KBM-7 (cell line): Measurements from ENCODE around the gene OPRM1.

Source experiments
- DNase-seq: peaks from one replicate; pipeline ENCODE4 v3.0.0-alpha.2; 2015
- in situ Hi-C: fragments of 300-500 bp; cut with MboI; formaldehyde crosslinking; loops from 2 replicates; pipeline ENCODE4 v1.14.3; 2020; ENCODE audit warnings: low sequenced_read_pairs, low pct_unique_long_range_greater_than_20kb, mixed read lengths

The OPRM1 gene

GRCh38 chr6:154039231-154039842 is at the start of gene OPRM1:
OPRM1 (plus strand) TSS chr6:154039240; CDS start chr6:154039545, 305 bp downstream.
- in situ Hi-C loops, result no loop called here
- peak; percentile 4 for DNase-seq

GRCh38 chr6:153989989-153990388 is 49.1 kb upstream of the OPRM1 start:
- in situ Hi-C loops, result no loop called here
- DNase-seq, result no peak

DNA sequence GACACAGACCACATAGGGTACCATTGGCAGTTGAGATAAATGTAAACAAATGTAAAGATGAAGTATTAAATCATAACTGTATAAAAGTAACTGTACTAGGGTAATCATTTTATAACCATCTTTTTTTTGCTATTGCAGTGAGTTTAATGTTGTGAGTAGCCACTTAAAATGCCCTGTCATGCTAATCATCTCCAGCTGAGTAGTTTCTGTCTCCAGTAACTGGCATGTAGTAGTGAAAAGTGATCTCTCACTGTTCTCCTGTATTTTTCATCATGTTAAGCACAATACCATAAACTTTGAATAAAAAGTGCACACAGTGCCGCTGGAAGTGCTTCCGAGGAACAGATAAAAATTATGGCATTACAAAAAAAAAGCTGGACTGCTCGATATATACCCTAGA is 45.0 kb upstream of the OPRM1 start:
- DNase-seq, result no peak
- in situ Hi-C loops, result no loop called here

GRCh38 chr6:153994811-153995210 is 44.2 kb upstream of the OPRM1 start:
- in situ Hi-C loops, result no loop called here

DNA sequence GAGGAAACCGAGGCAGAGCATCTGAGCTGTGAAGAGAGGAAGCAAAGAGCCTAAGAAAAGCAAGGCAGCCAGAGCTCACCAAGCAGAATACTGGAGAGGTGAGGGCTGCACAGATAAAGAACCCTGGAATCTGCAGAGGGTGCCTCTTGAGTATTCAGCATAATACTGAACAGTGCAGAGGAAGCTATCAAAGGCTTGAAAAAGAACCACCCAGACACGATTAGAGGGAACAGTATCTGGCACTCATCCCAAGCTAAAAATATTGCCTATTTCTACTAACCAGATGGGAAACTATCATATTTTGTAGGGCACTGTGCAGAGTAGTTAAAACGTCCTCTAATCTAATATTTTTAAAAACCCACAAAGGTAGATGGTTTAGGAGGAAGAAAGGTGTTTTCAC is 41.8 kb upstream of the OPRM1 start:
- in situ Hi-C loops, result no loop called here
- DNase-seq, result no peak

More at GRCh38 chr6:153994811-153995210, 44.2 kb upstream of the OPRM1 start:
- no peak for DNase-seq

GRCh38 chr6:154001494-154002285 is 37.4 kb upstream of the OPRM1 start:
- no peak for DNase-seq
- in situ Hi-C loops, result no loop called here

DNA sequence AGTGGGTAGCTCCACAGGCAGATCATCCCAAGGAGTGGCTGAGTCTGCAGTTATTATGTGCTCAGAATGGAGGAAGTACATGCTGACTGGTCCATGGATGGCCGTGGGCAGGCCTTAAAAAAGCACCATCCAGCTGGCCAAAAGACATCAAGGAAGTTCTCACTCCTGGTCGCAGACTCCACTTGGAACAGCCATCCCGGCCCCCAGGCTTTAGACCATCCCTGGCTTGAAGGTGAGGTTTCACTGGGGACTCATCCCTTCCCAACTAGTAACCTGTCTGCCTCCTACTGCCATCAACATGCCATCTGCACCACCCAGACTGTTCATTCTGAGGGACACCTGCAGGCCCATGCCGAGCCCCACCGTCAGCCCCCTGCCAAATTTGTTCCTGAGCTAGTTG is 36.1 kb upstream of the OPRM1 start:
- in situ Hi-C loops, result no loop called here
- DNase-seq, result no peak

DNA sequence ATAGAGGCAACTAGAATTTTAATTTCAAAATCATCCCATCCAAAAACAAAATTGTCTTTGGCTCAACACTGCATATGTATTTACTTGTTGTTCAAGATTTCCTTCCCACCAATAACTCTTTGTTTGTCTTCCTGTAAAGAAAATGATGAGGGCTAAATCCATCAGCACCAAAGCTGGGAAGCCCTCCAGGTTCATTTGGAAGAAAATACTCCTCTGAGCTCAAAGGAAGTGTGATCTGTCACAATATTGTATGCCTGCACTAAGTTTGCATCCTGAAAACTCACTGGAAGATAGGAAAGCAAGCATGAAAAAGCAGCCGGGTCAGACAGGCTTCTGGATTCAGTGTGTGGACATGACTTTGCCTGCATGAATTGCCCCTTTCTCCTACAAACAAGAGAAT is 28.7 kb upstream of the OPRM1 start:
- DNase-seq, result no peak
- in situ Hi-C loops, result no loop called here

GRCh38 chr6:154012852-154013251 is 26.2 kb upstream of the OPRM1 start:
- in situ Hi-C loops, result no loop called here
- DNase-seq, result peak; percentile 7

GRCh38 chr6:154017786-154018185 is 21.3 kb upstream of the OPRM1 start:
- no peak for DNase-seq
- in situ Hi-C loops, result no loop called here

DNA sequence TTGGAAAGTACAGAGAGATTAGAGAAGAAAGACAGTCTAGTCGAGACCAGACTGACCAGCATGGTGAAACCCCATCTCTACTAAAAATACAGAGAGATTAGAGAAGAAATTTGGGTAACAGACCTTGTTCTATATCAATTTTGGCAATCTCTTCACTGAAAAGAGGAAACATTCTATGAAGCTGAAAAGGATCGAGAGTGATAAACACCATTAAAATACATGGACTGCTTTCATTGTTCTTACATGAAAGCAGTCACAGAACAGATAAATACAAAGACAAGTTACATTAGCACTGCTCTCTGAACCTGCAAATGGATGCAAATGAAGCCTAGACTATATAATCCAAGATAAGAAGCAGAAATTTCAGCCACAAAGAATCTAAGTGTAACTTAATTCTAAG is 8.4 kb upstream of the OPRM1 start:
- in situ Hi-C loops, result no loop called here

DNA sequence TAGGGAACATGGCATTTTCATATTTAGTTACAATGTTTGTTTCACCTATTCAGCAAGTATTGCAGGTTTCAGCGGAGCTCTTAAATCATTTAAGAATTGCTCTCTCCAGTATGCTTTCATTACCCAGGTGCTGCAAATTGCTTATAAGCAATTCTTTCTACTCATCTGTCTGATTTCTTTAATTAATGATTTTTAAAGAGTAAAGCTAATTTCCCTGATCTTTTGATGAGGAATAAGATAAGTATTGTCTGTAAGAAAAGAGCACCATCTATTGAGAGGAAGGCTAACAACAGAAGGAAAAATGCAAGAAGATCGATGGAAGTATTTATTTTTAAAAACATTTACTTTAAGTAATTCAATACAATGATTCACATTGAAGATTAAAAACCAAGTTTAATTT is 2.0 kb downstream of the OPRM1 start:
- in situ Hi-C loops, result no loop called here
- no peak for DNase-seq

More for the DNA sequence above, 8.4 kb upstream of the OPRM1 start:
- DNase-seq, result no peak

DNA sequence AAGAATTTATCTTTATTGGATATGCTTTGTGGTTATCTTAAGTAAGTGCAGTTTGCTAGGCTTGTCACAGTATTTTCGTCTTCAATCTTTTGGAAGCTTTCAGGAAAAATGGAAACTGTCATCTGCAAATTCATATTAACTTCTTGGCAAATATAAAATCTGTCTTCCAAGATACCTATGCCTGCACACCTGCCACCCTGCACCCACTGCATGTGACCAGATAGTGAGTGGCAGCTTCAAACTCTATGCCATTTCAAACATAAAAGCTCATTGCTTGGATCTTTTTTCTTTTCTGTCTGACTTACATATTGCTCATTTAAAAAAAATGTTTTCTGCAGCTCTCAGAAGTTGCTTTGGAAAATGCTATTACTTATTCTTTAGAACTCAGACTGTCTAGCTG is 14.1 kb downstream of the OPRM1 start:
- in situ Hi-C loops, result no loop called here
- no peak for DNase-seq

DNA sequence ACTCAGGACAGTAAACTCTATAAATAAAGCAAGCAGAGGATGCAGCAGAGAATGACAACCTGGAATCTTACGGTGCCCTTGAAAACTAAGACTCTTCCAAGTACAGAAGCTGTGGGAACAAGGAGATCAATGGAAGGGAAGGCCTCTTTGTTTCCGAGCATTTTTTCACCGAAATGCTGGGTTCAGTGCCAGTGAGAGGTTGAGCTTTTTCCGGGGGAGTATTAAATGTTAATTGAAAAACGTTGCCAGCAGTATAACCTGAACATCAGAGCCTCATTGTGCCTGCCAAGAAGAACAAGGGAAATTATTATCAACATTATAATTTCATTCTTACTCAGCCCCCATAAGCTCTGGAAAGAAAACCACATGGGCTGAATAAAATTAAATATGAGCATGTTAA is 17.5 kb downstream of the OPRM1 start:
- in situ Hi-C loops, result no loop called here
- DNase-seq, result no peak

DNA sequence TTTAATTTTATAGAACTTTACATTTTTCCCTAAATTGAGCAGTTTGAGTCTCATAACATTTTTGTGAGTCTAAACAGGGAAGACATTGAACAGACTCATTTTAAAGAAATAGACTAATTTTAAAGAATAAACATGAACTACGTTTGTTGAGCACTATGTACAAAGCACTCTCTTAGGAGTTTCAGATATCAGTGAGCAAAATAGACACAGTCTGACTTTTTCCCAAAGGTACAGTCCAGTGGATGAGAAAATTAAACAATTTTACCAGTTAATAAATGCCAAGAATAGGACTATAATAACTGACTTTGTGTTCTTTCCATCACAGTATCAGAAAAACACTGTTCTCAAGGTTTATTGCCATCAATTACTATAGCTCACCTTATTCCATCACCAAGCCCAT is 18.1 kb downstream of the OPRM1 start:
- no peak for DNase-seq
- in situ Hi-C loops, result no loop called here

DNA sequence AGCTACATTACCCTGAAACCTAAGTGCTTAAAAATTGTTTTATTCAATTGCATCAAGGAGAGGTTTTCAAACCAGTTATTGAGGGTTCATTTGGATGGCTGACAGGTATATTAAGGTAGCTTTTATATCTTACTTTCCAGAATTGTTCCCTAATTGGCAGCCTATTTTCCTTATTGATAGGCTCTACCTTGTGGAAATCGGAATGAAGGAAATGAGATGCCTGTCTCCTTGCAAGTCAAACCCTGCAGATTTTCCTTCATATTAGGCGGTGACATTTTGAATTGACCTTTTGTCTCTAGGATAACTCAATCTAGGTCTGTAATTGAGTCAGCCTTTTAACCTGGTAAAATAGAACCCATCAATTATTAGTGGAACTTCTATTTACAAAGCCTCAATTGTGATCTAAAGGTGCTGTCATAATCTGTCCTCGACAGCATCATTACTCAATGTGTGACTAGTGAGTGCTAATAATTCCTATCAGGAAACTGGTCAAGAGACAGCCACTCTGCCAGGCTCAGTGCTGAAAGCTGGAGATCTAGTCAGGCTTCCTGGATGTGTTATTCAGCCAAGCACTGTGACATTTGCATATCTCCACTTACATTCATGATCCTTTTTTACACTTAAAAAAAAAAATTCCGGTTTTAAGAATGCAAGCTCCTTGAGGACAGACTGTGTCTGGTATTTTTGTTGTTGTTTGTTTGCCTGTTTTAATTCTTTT is 20.1 kb downstream of the OPRM1 start:
- no peak for DNase-seq
- in situ Hi-C loops, result no loop called here

DNA sequence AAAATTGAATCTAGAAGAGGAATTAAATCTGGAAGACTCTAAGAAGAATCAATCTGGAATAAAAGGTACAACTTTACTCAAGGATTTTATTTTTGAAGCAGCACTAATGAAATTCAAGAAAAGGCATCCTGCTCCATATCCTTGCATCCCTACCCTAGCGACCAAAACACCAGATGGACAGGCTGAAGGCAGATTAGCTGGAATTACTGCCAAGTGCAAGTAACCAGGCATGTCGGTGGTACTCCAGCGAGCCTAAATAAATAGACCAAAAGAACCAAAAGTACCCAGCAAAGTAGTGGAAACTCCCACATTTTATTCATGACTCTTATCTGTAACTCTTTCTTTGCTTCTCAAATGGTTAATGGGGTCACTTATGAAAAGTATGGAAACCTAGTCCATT is 21.0 kb downstream of the OPRM1 start:
- no peak for DNase-seq
- in situ Hi-C loops, result no loop called here

GRCh38 chr6:154070041-154070440 is 31.0 kb downstream of the OPRM1 start:
- in situ Hi-C loops, result no loop called here
- no peak for DNase-seq

GRCh38 chr6:154070657-154071056 is 31.6 kb downstream of the OPRM1 start:
- in situ Hi-C loops, result no loop called here
- no peak for DNase-seq

DNA sequence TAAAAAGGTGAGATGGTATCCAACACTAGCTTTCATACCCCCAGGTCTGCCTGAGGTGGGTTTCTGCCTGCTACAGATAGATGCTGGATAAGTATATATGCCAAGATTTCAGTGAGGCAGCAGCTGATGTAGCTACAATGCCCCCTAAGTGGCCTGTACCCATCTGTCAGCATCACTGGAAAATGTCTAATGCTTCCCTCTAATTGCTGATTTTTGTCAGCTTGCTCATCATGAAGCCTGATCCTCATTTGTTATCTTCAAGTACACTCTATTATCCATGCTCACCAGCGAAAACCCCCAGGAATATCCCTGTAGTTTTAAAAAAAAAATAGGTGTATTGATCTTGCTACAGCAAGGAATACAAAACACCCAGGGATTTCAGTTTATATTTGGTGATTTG is 32.2 kb downstream of the OPRM1 start:
- no peak for DNase-seq
- in situ Hi-C loops, result no loop called here
